Caco-2 (cell line): ENCODE data around the gene SLC38A8. TPM values are rescaled to one million over a fixed set of nuclear protein-coding genes. Genes with fewer than 3 reads are reported as not detected.

ENCODE experiments used
- BruUV-seq: library from RNA; stranded (reverse); fragments of 400-500 nt; replicated peaks from 2 replicates; lab custom pipeline; 2021; lab: Mats Ljungman, UMichigan
- CTCF ChIA-PET: fragments of 300-600 bp; sonication (Branson Sonifier 250); formaldehyde crosslinking; loops from one replicate; lab custom pipeline; 2022; ENCODE audit warnings: antibody characterized with exemption; lab: Charles Lee
- POLR2A ChIA-PET: fragments of 300-600 bp; sonication (Branson Sonifier 250); formaldehyde crosslinking; loops from one replicate; lab custom pipeline; 2022; ENCODE audit warnings: antibody characterized with exemption; lab: Charles Lee
- DNase-seq, 2 experiments: peaks; one replicate each; pipeline versions ENCODE4 v3.0.0 to v3.0.0-alpha.2; 2020 to 2022
- H3K27me3 ChIP-seq: replicated peaks from 2 replicates; pipeline ENCODE4 v1.6.0; 2011; ENCODE audit warnings: low read length; ENCODE audit not compliant: control insufficient read depth, insufficient read depth
- H3K36me3 ChIP-seq: 2 replicates; pipeline ENCODE4 v1.5.1; 2011; ENCODE audit warnings: low read length; ENCODE audit not compliant: control insufficient read depth, insufficient read depth
- H3K4me1 ChIP-seq: fragments of 250-450 bp; sonication (Bioruptor Pico); 2 replicates; pipeline ENCODE4 v1.5.1; 2020; ENCODE audit warnings: mild to moderate bottlenecking
- H3K4me3 ChIP-seq: 2 replicates; pipeline ENCODE4 v1.5.1; 2011; ENCODE audit warnings: low read depth, mild to moderate bottlenecking, control low read depth, low read length
- H3K9me3 ChIP-seq: fragments of 250-450 bp; sonication (Bioruptor Pico); 2 replicates; pipeline ENCODE4 v1.5.1; 2020; ENCODE audit warnings: mild to moderate bottlenecking, moderate library complexity
- H3K27ac Mint-ChIP-seq: one replicate; pipeline ENCODE4 v1.8.0; 2022; ENCODE audit warnings: mixed read lengths; ENCODE audit not compliant: unreplicated experiment
- H3K27me3 Mint-ChIP-seq: one replicate; pipeline ENCODE4 v1.8.0; 2022; ENCODE audit warnings: mixed read lengths; ENCODE audit not compliant: insufficient read depth, unreplicated experiment
- H3K36me3 Mint-ChIP-seq: one replicate; pipeline ENCODE4 v1.8.0; 2022; ENCODE audit warnings: mild to moderate bottlenecking, mixed read lengths; ENCODE audit not compliant: insufficient read depth, unreplicated experiment
- H3K4me1 Mint-ChIP-seq: one replicate; pipeline ENCODE4 v1.8.0; 2022; ENCODE audit warnings: low read depth, mixed read lengths; ENCODE audit not compliant: unreplicated experiment
- H3K4me3 Mint-ChIP-seq: one replicate; pipeline ENCODE4 v1.8.0; 2022; ENCODE audit warnings: mild to moderate bottlenecking, moderate library complexity, mixed read lengths; ENCODE audit not compliant: unreplicated experiment
- H3K9me3 Mint-ChIP-seq: one replicate; pipeline ENCODE4 v1.8.0; 2022; ENCODE audit warnings: mixed read lengths; ENCODE audit not compliant: unreplicated experiment
- intact Hi-C: fragments of 100-400 bp; cut with micrococcal nuclease; formaldehyde crosslinking; loops from one replicate; pipeline ENCODE4 v1.10.0; 2022; ENCODE audit not compliant: unreplicated experiment
- total RNA-seq: library from RNA; stranded (reverse); gene quantifications from 2 replicates; pipeline ENCODE4 v1.2.3, GENCODE V29; 2022
- TF ChIP-seq, protein P1 (sequence below), 2 experiments: fragments of 200-600 bp in 1 of 2; IDR thresholded peaks; 1 replicate in 1 of 2; 2 replicates in 1 of 2; pipeline versions ENCODE4 v1.5.1 to v1.8.0; 2011 to 2022; ENCODE audit warnings: antibody characterized with exemption in 1 of 2, control low read depth in 1 of 2, inconsistent platforms in 1 of 2, low read depth in 1 of 2, low read length in 1 of 2, mild to moderate bottlenecking in 1 of 2, moderate library complexity in 1 of 2; ENCODE audit not compliant: insufficient read depth in 1 of 2, severe bottlenecking in 1 of 2, unreplicated experiment in 1 of 2

Gene SLC38A8
- total RNA-seq, 1 experiment from 2014 or later, result 0.79 TPM

DNA sequence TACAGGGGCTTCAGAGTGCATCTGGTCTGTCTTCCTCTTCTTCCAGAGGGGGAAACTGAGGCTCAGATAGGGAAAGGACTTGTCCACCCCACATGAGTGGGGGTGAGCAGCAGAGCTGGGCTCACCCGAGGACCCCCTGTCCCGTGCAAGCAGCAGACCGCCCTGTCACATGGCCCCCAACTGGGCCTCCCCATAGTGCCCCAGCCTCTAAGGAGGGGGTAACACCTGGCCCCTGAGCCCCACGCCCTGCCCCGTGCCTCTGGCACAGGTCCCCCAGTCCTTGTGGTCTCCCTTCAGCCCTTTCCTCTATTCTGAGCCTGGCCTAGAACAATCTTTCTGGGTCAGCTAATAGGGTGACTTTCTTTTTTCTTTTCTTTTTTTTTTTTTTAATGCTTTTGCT is 81.0 kb downstream of the SLC38A8 start:
- Histone ChIP-seq H3K9me3 (no peaks in the 10 kb centered on the region), H3K36me3 (no peaks in the 10 kb centered on the region; the same call in 1 of the 2 replicates), H3K4me1 (no peaks in the 10 kb centered on the region), H3K27me3 (no peaks in the 10 kb centered on the region), H3K4me3 (no peak overlapping the region)
- TF ChIP-seq, protein P1, sequence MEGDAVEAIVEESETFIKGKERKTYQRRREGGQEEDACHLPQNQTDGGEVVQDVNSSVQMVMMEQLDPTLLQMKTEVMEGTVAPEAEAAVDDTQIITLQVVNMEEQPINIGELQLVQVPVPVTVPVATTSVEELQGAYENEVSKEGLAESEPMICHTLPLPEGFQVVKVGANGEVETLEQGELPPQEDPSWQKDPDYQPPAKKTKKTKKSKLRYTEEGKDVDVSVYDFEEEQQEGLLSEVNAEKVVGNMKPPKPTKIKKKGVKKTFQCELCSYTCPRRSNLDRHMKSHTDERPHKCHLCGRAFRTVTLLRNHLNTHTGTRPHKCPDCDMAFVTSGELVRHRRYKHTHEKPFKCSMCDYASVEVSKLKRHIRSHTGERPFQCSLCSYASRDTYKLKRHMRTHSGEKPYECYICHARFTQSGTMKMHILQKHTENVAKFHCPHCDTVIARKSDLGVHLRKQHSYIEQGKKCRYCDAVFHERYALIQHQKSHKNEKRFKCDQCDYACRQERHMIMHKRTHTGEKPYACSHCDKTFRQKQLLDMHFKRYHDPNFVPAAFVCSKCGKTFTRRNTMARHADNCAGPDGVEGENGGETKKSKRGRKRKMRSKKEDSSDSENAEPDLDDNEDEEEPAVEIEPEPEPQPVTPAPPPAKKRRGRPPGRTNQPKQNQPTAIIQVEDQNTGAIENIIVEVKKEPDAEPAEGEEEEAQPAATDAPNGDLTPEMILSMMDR (IDR thresholded peaks at IDR 0.05; ENCODE audit: insufficient read depth in 1 of 2, low read depth in 1 of 2, low read length in 1 of 2, severe bottlenecking in 1 of 2, unreplicated experiment in 1 of 2), result no peak
- BruUV-seq, result no TSS peak
- Mint-ChIP-seq H3K27me3 (no peaks in the 10 kb centered on the region), H3K36me3 (peaks cover 34% of the 10 kb centered on the region), H3K4me1 (no peaks in the 10 kb centered on the region), H3K4me3 (no peak overlapping the region), H3K27ac (no peak overlapping the region), H3K9me3 (no peaks in the 10 kb centered on the region)
- ChIA-PET POLR2A (no interaction called here), CTCF (no interaction called here)
- no peak for DNase-seq
- intact Hi-C loops, result no loop called here

DNA sequence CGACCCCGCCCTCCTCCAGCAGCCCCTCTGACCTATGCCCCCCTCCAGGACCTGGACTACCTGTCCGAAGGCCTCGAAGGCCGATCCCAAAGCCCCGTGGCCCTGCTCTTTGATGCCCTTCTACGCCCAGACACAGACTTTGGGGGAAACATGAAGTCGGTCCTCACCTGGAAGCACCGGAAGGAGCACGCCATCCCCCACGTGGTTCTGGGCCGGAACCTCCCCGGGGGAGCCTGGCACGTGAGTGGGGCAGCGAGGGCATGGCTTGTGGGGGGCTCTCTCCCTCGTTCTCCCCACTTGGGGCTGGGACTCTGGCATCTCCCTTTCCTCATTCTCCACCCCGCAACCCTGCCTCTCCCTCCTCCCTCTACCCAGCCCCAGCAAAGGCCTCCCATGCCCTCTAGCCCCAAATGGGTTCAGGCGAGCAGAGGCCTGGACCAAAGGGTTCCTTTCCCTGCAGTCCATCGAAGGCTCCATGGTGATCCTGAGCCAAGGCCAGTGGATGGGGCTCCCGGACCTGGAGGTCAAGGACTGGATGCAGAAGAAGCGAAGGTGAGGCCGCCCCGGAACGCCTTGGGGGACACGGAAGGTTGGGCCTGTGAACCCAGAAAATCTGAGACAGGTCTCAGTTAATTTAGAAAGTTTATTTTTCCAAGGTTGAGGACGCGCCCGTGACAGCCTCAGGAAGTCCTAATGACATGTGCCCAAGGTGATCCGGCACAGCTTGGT is 81.9 kb downstream of the SLC38A8 start:
- H3K36me3 ChIP-seq, result no peaks in the 10 kb centered on the region; the same call in 1 of the 2 replicates
- Mint-ChIP-seq H3K4me3 (no peak overlapping the region), H3K27me3 (no peaks in the 10 kb centered on the region), H3K36me3 (peaks cover 34% of the 10 kb centered on the region), H3K4me1 (no peaks in the 10 kb centered on the region), H3K9me3 (no peaks in the 10 kb centered on the region), H3K27ac (no peak overlapping the region)
- no peaks in the 10 kb centered on the region for H3K4me1 ChIP-seq
- no peak for DNase-seq
- intact Hi-C loops, result no loop called here
- no peak overlapping the region for H3K4me3 ChIP-seq
- H3K27me3 ChIP-seq, result no peaks in the 10 kb centered on the region
- TF ChIP-seq, protein P1 (IDR thresholded peaks at IDR 0.05; ENCODE audit: insufficient read depth in 1 of 2, low read depth in 1 of 2, low read length in 1 of 2, severe bottlenecking in 1 of 2, unreplicated experiment in 1 of 2), result no peak
- H3K9me3 ChIP-seq, result no peaks in the 10 kb centered on the region
- ChIA-PET POLR2A (no interaction called here), CTCF (no interaction called here)
- BruUV-seq, result no TSS peak

Other genes starting within 250 kb of the SLC38A8 start
- gene HSBP1, start 234.8 kb downstream of the SLC38A8 start, total RNA-seq, result 226 and 235 TPM in 2 replicates
- 8.7 and 9.0 TPM in 2 replicates for gene MLYCD, start 143.7 kb downstream of the SLC38A8 start, total RNA-seq
- gene OSGIN1, start 89.6 kb downstream of the SLC38A8 start, total RNA-seq, result 18.6 and 21.8 TPM in 2 replicates
- 0.68 and 0.79 TPM in 2 replicates for gene NECAB2, start 74.6 kb downstream of the SLC38A8 start, total RNA-seq
- 93.2 and 96.4 TPM in 2 replicates for gene MBTPS1, start 74.1 kb upstream of the SLC38A8 start, total RNA-seq
- gene HSDL1, start 102.4 kb upstream of the SLC38A8 start, total RNA-seq, result 21.0 and 23.7 TPM in 2 replicates
- 0.07 TPM in 1 of 2 replicates, not detected in the other for gene DNAAF1, start 102.5 kb upstream of the SLC38A8 start, total RNA-seq
- gene TAF1C, start 144.3 kb upstream of the SLC38A8 start, total RNA-seq, result 69.9 and 79.7 TPM in 2 replicates
- gene ADAD2, start 148.4 kb upstream of the SLC38A8 start, total RNA-seq, result not detected in 2 replicates
- gene KCNG4, start 197.2 kb upstream of the SLC38A8 start, total RNA-seq, result not detected in 2 replicates